Keratinocyte (primary cell): ENCODE measurements around the gene ZCRB1. TPM values are rescaled to one million over a fixed set of nuclear protein-coding genes. Genes with fewer than 3 reads are reported as not detected.

Source experiments
- DNase-seq: peaks from one replicate; pipeline ENCODE4 v3.0.0-alpha.2; 2011; ENCODE audit warnings: low read depth, missing footprints, low spot score
- FAIRE-seq: peaks from 2 replicates; lab custom pipeline; 2011; peaks lifted over from hg19 to GRCh38; lab: Jason Lieb, UNC
- H2AFZ ChIP-seq: 2 replicates; pipeline ENCODE4 v1.6.0; 2012; ENCODE audit warnings: low read length, control low read depth, inconsistent platforms; ENCODE audit not compliant: control insufficient read depth
- H3K27ac ChIP-seq: 2 replicates; pipeline ENCODE4 v1.5.1; 2011; ENCODE audit warnings: low read length; ENCODE audit not compliant: control insufficient read depth, insufficient read depth
- H3K27me3 ChIP-seq: 3 replicates; pipeline ENCODE4 v1.6.0; 2011; ENCODE audit warnings: low read length; ENCODE audit not compliant: control insufficient read depth, insufficient read depth; ENCODE audit errors: extremely low read depth
- H3K36me3 ChIP-seq, 2 experiments: 2 replicates in 1 of 2; 3 replicates in 1 of 2; pipeline ENCODE4 v1.5.1; 2011; ENCODE audit warnings: low read length in 2 of 2, mild to moderate bottlenecking in 1 of 2; ENCODE audit not compliant: control insufficient read depth in 2 of 2, insufficient read depth in 2 of 2; ENCODE audit errors: extremely low read depth in 1 of 2
- H3K4me1 ChIP-seq: 3 replicates; pipeline ENCODE4 v1.5.1; 2011; ENCODE audit warnings: low read length; ENCODE audit not compliant: control insufficient read depth, insufficient read depth; ENCODE audit errors: extremely low read depth
- H3K4me2 ChIP-seq: 3 replicates; pipeline ENCODE4 v1.6.0; 2011; ENCODE audit warnings: low read depth, low read length; ENCODE audit not compliant: control insufficient read depth, insufficient read depth; ENCODE audit errors: extremely low read depth
- H3K4me3 ChIP-seq, 3 experiments: fragments of 200-600 bp in 1 of 3; sonication (generic) in 1 of 3; 2 replicates in 2 of 3; 3 replicates in 1 of 3; pipeline ENCODE4 v1.5.1; 2011 to 2016; ENCODE audit warnings: low read length in 3 of 3, mild to moderate bottlenecking in 3 of 3, control low read depth in 2 of 3, inconsistent platforms in 1 of 3, low read depth in 1 of 3, mixed read lengths in 1 of 3, mixed run types in 1 of 3, moderate library complexity in 1 of 3; ENCODE audit not compliant: control insufficient read depth in 2 of 3, insufficient read depth in 2 of 3; ENCODE audit errors: extremely low read depth in 1 of 3
- H3K79me2 ChIP-seq: 2 replicates; pipeline ENCODE4 v1.6.0; 2012; ENCODE audit warnings: low read length; ENCODE audit not compliant: control insufficient read depth, insufficient read depth
- H3K9ac ChIP-seq: 3 replicates; pipeline ENCODE4 v1.6.0; 2011; ENCODE audit warnings: low read length; ENCODE audit not compliant: control insufficient read depth, insufficient read depth; ENCODE audit errors: extremely low read depth
- H3K9me1 ChIP-seq: 3 replicates; pipeline ENCODE4 v1.6.0; 2011; ENCODE audit warnings: low read length; ENCODE audit not compliant: control insufficient read depth, insufficient read depth; ENCODE audit errors: extremely low read depth
- H3K9me3 ChIP-seq: 2 replicates; pipeline ENCODE4 v1.5.1; 2012; ENCODE audit warnings: low read depth, low read length; ENCODE audit not compliant: control insufficient read depth
- H4K20me1 ChIP-seq: 3 replicates; pipeline ENCODE4 v1.6.0; 2011; ENCODE audit warnings: low read length; ENCODE audit not compliant: control insufficient read depth, insufficient read depth; ENCODE audit errors: extremely low read depth
- EZH2 ChIP-seq: IDR thresholded peaks from one replicate; pipeline ENCODE4 v1.6.1; 2012; ENCODE audit warnings: inconsistent platforms, mild to moderate bottlenecking, low read length, moderate library complexity
- dilution Hi-C: fragments of 300-500 bp; cut with MboI; formaldehyde crosslinking; loops from one replicate; pipeline ENCODE4 v1.7.0; 2020; ENCODE audit warnings: low sequenced_read_pairs; ENCODE audit not compliant: extremely low pct_ligation_motif_present
- polyA plus RNA-seq, 5 experiments: library from polyadenylated mRNA; depleted of rRNA in 3 of 5; stranded (reverse) in 3 of 5; stranded (forward) in 1 of 5; unstranded in 1 of 5; fragments of >200 nt; gene quantifications; 1 replicate in 1 of 5; 2 replicates in 3 of 5; 3 replicates in 1 of 5; pipeline versions ENCODE4 v1.2.1 to v1.2.3, GENCODE V29; 2011 to 2012; ENCODE audit warnings: missing spikeins in 2 of 5, low read depth in 1 of 5, low replicate concordance in 1 of 5
- TF ChIP-seq, protein P1 (sequence below), 3 experiments: IDR thresholded peaks in 1 of 3; conservative IDR thresholded peaks in 1 of 3; optimal IDR thresholded peaks in 1 of 3; 2 replicates in 2 of 3; 3 replicates in 1 of 3; pipeline versions ENCODE3 to v1.5.1; 2011; ENCODE audit warnings: low read length in 3 of 3, mild to moderate bottlenecking in 3 of 3, moderate library complexity in 2 of 3, control low read depth in 1 of 3, inconsistent platforms in 1 of 3; ENCODE audit not compliant: insufficient read depth in 2 of 3; ENCODE audit errors: extremely low read depth in 1 of 3

Gene ZCRB1
- polyA plus RNA-seq, 1 donor (not counting 4 experiments of a cell fraction or from before 2014, with no cell fraction given): 41.6 TPM

DNA sequence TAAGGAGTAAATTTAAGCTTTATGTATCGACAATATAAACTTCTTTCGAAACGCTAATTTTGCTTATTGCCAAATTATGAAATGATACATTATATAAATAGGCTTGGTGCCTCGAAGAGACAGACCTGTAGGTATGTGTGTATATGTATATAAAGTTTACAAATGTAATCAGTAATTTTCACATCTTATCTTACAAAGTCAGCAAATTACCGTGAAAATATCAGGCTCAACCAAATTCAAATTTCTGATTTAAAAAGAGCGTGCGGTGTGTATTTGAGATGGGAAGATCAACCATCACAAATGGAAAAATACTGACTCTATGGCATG lies 605 bp downstream of the ZCRB1 start:
- no peaks in the 10 kb centered on the region for H4K20me1 ChIP-seq
- H3K4me1 ChIP-seq: peaks cover 27% of the 10 kb centered on the region
- peak overlapping the region; percentile 80 for H2AFZ ChIP-seq
- dilution Hi-C loops: no loop called here
- no peaks in the 10 kb centered on the region for H3K9me3 ChIP-seq
- peaks cover 3% of the 10 kb centered on the region for H3K9me1 ChIP-seq
- FAIRE-seq (no peak), DNase-seq (no peak)
- peak overlapping the region; percentile 81 for H3K4me2 ChIP-seq
- peaks cover 0 to 5% of the 10 kb centered on the region in 2 experiments for H3K36me3 ChIP-seq
- TF ChIP-seq, protein P1, sequence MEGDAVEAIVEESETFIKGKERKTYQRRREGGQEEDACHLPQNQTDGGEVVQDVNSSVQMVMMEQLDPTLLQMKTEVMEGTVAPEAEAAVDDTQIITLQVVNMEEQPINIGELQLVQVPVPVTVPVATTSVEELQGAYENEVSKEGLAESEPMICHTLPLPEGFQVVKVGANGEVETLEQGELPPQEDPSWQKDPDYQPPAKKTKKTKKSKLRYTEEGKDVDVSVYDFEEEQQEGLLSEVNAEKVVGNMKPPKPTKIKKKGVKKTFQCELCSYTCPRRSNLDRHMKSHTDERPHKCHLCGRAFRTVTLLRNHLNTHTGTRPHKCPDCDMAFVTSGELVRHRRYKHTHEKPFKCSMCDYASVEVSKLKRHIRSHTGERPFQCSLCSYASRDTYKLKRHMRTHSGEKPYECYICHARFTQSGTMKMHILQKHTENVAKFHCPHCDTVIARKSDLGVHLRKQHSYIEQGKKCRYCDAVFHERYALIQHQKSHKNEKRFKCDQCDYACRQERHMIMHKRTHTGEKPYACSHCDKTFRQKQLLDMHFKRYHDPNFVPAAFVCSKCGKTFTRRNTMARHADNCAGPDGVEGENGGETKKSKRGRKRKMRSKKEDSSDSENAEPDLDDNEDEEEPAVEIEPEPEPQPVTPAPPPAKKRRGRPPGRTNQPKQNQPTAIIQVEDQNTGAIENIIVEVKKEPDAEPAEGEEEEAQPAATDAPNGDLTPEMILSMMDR (optimal IDR thresholded peaks at IDR 0.05 in 1 of 3, IDR thresholded peaks at IDR 0.05 in 1 of 3, conservative IDR thresholded peaks at IDR 0.05 in 1 of 3; ENCODE audit: extremely low read depth in 1 of 3, insufficient read depth in 2 of 3, low read length in 3 of 3): no peak
- TF ChIP-seq EZH2: no peak
- peaks cover 51% of the 10 kb centered on the region for H3K79me2 ChIP-seq
- H3K9ac ChIP-seq: peak overlapping the region; percentile 97
- H3K27ac ChIP-seq: peak overlapping the region; percentile 96
- H3K27me3 ChIP-seq: no peaks in the 10 kb centered on the region
- H3K4me3 ChIP-seq: peak overlapping the region; percentile 82 to 99 (median 90)

DNA sequence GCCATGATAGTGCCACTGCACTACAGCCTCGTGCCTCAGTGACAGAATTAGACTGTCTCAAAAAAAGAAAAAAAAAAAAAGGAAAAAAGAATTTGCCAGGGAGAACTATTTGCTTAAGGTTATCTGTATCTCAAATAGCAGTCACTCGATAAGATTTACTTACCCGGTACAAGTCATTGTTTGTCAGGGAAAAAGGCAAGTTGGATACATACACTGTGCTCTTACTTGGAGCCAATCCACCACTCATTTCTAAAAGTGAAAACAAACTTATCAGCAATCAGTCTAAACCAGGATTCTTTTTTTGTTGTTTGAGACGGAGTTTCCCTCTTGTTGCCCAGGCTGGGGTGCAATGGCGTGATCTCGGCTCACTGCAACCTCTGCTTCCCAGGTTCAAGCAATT lies 2.0 kb downstream of the ZCRB1 start:
- H3K9ac ChIP-seq: no peak overlapping the region
- H2AFZ ChIP-seq: no peak overlapping the region
- peaks cover 38% of the 10 kb centered on the region for H3K79me2 ChIP-seq
- H3K27me3 ChIP-seq: no peaks in the 10 kb centered on the region
- dilution Hi-C loops: no loop called here
- TF ChIP-seq, protein P1 (optimal IDR thresholded peaks at IDR 0.05 in 1 of 3, IDR thresholded peaks at IDR 0.05 in 1 of 3, conservative IDR thresholded peaks at IDR 0.05 in 1 of 3; ENCODE audit: extremely low read depth in 1 of 3, insufficient read depth in 2 of 3, low read length in 3 of 3): no peak
- no peak for TF ChIP-seq EZH2
- no peak overlapping the region for H3K4me3 ChIP-seq
- peaks cover 0 to 5% of the 10 kb centered on the region in 2 experiments for H3K36me3 ChIP-seq
- FAIRE-seq (no peak), DNase-seq (no peak)
- peaks cover 27% of the 10 kb centered on the region for H3K4me1 ChIP-seq
- no peak overlapping the region for H3K4me2 ChIP-seq
- no peak overlapping the region for H3K27ac ChIP-seq
- H3K9me1 ChIP-seq: peaks cover 2% of the 10 kb centered on the region
- H4K20me1 ChIP-seq: no peaks in the 10 kb centered on the region
- H3K9me3 ChIP-seq: no peaks in the 10 kb centered on the region
